Tibial artery (tissue), 4 donors: ENCODE measurements around the gene KLHDC7A.

Source experiments
- DNase-seq, 2 donors: peaks; one replicate each; pipeline ENCODE4 v3.0.0-alpha.2; 2019
- H3K27ac ChIP-seq, 2 donors: fragments of 200-600 bp; sonication (generic) in 1 of 2; 1 replicate in 1 of 2; 2 replicates in 1 of 2; pipeline ENCODE4 v1.5.1; 2018 to 2019; ENCODE audit warnings: mild to moderate bottlenecking in 1 of 2
- H3K27me3 ChIP-seq, 2 donors: fragments of 200-600 bp; sonication (generic) in 1 of 2; one replicate each; pipeline versions ENCODE4 v1.5.1 to v1.6.0; 2016 to 2019
- H3K36me3 ChIP-seq, 3 donors: fragments of 200-600 bp; sonication (generic) in 2 of 3; one replicate each; pipeline ENCODE4 v1.5.1; 2016 to 2019; ENCODE audit warnings: mild to moderate bottlenecking in 2 of 3
- H3K4me1 ChIP-seq, 4 donors: fragments of 200-600 bp; sonication (generic) in 2 of 4; 1 replicate in 3 of 4; 2 replicates in 1 of 4; pipeline ENCODE4 v1.5.1; 2016 to 2019
- H3K4me3 ChIP-seq, 2 donors: fragments of 200-600 bp; sonication (generic) in 1 of 2; 1 replicate in 1 of 2; 2 replicates in 1 of 2; pipeline ENCODE4 v1.5.1; 2018 to 2019; ENCODE audit warnings: mild to moderate bottlenecking in 2 of 2
- H3K9me3 ChIP-seq, 3 donors: fragments of 200-600 bp; sonication (generic) in 1 of 3; one replicate each; pipeline ENCODE4 v1.5.1; 2016 to 2019
- intact Hi-C: fragments of 100-400 bp; cut with DNase I; formaldehyde crosslinking; loops from one replicate; pipeline ENCODE4 v1.15.0; 2023; ENCODE audit warnings: low total_unique reads
- TF ChIP-seq, protein P1 (sequence below), 2 experiments: fragments of 200-600 bp in 1 of 2; fragments of 450-650 bp in 1 of 2; IDR thresholded peaks; one replicate each; pipeline ENCODE4 v1.5.1; 2017 to 2019; ENCODE audit warnings: antibody characterized with exemption in 2 of 2, mild to moderate bottlenecking in 1 of 2, moderate library complexity in 1 of 2

The KLHDC7A gene

DNA sequence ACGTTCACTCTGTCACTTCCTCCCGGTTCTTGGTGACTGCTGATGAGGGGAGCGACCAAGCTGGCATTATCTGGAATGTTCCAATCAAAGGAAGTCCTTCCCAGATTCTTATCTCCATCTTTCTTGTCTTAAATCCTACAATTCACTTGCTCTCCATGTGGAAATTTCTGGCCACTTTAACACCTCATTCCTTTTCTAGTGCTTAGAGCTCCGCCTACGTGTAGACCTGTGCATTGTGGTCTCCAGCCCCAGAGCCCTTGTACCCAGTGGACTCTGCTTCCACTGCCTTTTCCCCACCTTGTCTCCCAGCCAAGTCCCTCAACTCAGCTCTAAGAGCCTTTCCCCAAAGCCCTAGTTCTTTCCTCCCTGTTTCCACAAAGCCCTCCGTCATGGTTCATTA is 12.2 kb upstream of the KLHDC7A start:
- no peak overlapping the region for H3K4me3 ChIP-seq
- H3K4me1 ChIP-seq: no peaks in the 10 kb centered on the region
- H3K27me3 ChIP-seq: peaks cover 0 to 44% of the 10 kb centered on the region in 2 donors
- no peak overlapping the region for H3K27ac ChIP-seq
- TF ChIP-seq, protein P1, sequence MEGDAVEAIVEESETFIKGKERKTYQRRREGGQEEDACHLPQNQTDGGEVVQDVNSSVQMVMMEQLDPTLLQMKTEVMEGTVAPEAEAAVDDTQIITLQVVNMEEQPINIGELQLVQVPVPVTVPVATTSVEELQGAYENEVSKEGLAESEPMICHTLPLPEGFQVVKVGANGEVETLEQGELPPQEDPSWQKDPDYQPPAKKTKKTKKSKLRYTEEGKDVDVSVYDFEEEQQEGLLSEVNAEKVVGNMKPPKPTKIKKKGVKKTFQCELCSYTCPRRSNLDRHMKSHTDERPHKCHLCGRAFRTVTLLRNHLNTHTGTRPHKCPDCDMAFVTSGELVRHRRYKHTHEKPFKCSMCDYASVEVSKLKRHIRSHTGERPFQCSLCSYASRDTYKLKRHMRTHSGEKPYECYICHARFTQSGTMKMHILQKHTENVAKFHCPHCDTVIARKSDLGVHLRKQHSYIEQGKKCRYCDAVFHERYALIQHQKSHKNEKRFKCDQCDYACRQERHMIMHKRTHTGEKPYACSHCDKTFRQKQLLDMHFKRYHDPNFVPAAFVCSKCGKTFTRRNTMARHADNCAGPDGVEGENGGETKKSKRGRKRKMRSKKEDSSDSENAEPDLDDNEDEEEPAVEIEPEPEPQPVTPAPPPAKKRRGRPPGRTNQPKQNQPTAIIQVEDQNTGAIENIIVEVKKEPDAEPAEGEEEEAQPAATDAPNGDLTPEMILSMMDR (IDR thresholded peaks at IDR 0.05): no peak
- DNase-seq: no peak
- no peaks in the 10 kb centered on the region for H3K9me3 ChIP-seq
- intact Hi-C loops: no loop called here
- H3K36me3 ChIP-seq: no peaks in the 10 kb centered on the region

DNA sequence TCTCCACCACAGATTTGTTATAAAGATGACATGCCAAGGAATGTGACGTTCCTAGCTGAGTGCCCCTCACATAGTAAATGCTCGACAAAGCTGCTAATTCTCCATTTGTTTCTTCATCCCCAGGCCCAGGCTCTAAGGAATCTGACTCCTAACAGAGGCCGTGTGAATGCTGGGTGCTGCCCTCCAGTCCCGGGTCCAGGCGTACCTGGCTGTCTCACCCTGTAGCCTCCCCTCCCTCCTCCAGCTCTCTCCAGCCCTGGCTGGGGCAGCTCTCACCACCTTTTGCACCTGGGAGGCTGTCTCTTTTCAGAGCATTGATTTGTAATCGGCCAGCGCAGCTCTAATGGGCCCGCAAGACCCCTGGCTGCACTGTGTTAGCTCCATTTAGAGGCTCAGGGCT is 11.2 kb upstream of the KLHDC7A start:
- DNase-seq: no peak
- no peaks in the 10 kb centered on the region for H3K4me1 ChIP-seq
- intact Hi-C loops: no loop called here
- no peaks in the 10 kb centered on the region for H3K9me3 ChIP-seq
- H3K36me3 ChIP-seq: no peaks in the 10 kb centered on the region
- no peak overlapping the region for H3K27ac ChIP-seq
- TF ChIP-seq, protein P1 (IDR thresholded peaks at IDR 0.05): no peak
- H3K4me3 ChIP-seq: no peak overlapping the region
- H3K27me3 ChIP-seq: peaks cover 0 to 48% of the 10 kb centered on the region in 2 donors

DNA sequence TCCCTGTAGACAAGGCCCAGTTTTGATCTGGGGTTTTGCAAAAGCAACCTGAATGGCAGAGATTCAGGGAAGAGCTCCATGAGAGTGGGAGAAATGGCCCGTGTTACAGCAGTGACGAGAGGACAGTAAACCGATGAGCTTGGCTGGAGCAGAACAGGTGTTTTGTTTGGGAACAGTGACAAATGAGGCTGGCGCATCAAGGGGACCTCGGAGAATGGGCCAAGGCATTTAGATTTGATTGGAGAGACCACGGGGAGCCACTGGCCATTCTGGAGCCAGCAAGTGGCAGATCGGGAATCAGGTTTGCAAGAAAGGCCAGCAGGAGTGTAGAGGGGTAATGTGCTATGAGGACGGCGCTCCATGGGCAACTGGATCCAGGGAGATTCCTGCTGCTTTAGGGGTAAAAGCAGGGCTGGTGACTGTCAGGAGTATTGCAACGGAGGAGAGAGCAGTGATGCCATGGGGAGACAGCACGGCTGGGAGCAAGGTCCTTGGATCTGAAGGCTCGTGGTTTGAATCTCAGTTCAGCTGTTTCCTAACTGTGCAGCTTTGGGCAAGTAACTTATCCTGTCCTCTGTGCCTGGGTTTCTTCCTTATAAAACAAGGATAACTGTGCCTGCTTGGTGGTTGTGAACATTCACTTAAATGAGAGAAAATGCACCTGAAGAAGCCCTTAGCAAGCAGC is 9.9 kb upstream of the KLHDC7A start:
- Histone ChIP-seq H3K9me3 (no peaks in the 10 kb centered on the region), H3K27me3 (peaks cover 0 to 49% of the 10 kb centered on the region in 2 donors), H3K4me3 (no peak overlapping the region), H3K4me1 (no peaks in the 10 kb centered on the region), H3K36me3 (no peaks in the 10 kb centered on the region), H3K27ac (no peak overlapping the region)
- DNase-seq: no peak
- TF ChIP-seq, protein P1 (IDR thresholded peaks at IDR 0.05): no peak
- intact Hi-C loops: no loop called here

GRCh38 chr1:18473195-18473815 is 7.4 kb upstream of the KLHDC7A start:
- Histone ChIP-seq H3K27ac (no peak overlapping the region), H3K27me3 (peaks cover 0 to 53% of the 10 kb centered on the region in 2 donors), H3K4me3 (no peak overlapping the region), H3K36me3 (no peaks in the 10 kb centered on the region), H3K4me1 (no peaks in the 10 kb centered on the region), H3K9me3 (no peaks in the 10 kb centered on the region)
- intact Hi-C loops: no loop called here
- no peak for DNase-seq
- TF ChIP-seq, protein P1 (IDR thresholded peaks at IDR 0.05): no peak

DNA sequence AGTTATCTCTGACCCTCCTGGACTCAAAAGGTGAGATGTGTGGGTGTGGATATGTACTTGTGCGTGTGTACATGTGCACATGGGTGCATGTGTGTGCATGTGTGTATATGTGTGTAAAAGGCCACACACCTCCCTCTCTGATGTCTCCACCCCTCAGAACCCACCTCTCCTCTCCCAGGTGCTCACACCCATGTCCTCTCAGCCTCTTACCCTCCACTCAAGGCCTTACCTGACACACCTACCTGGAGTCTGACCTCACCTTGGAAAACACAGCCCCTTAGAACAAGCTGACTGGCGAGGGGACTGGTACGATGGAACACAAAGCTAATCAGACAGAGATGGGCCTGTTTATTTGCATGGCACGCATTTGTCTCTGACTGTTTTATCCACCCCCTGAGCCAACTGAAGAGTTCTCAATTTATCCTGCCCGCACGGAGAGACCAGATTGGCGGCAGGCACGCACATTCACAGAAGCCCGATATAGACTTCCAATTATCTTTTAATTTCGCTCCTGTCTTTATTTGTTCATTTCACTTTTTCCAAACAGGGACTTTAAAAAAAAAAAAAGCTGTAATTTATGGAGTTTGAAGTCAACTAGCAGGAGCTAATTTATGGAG is 6.1 kb upstream of the KLHDC7A start:
- Histone ChIP-seq H3K36me3 (no peaks in the 10 kb centered on the region), H3K27ac (no peak overlapping the region), H3K4me1 (no peaks in the 10 kb centered on the region), H3K27me3 (peaks cover 0 to 43% of the 10 kb centered on the region in 2 donors), H3K4me3 (no peak overlapping the region), H3K9me3 (no peaks in the 10 kb centered on the region)
- intact Hi-C loops: no loop called here
- no peak for DNase-seq
- TF ChIP-seq, protein P1 (IDR thresholded peaks at IDR 0.05): no peak
